Activated CD4-positive, alpha-beta memory T cell treated with anti-CD3 and anti-CD28 coated beads for 36 hours (primary cell): Measurements from ENCODE around the gene CHD3. TPM values are rescaled to one million over a fixed set of nuclear protein-coding genes. Genes with fewer than 3 reads are reported as not detected.
"Not testable (repeated sequence)": the region's sequence is repeated elsewhere in the genome, so short reads cannot be mapped to it uniquely, and the experiment has no call there.

ENCODE experiments used
- CTCF ChIA-PET: fragments of 350-600 bp; sonication (Branson Sonifier 250); formaldehyde crosslinking; loops from one replicate; lab custom pipeline; 2021; ENCODE audit warnings: antibody characterized with exemption, inconsistent platforms; lab: Charles Lee
- POLR2A ChIA-PET: fragments of 350-600 bp; sonication (Branson Sonifier 250); formaldehyde crosslinking; loops from one replicate; lab custom pipeline; 2021; ENCODE audit warnings: antibody characterized with exemption; lab: Charles Lee
- DNase-seq: peaks from one replicate; pipeline ENCODE4 v3.0.0-alpha.2; 2020
- H3K27ac Mint-ChIP-seq: one replicate; pipeline ENCODE4 v1.8.0; 2021; ENCODE audit warnings: mixed read lengths
- H3K27me3 Mint-ChIP-seq: one replicate; pipeline ENCODE4 v1.8.0; 2021; ENCODE audit warnings: mixed read lengths
- H3K36me3 Mint-ChIP-seq: one replicate; pipeline ENCODE4 v1.8.0; 2021; ENCODE audit warnings: mixed read lengths
- H3K4me1 Mint-ChIP-seq: one replicate; pipeline ENCODE4 v1.8.0; 2021; ENCODE audit warnings: low read depth, mixed read lengths
- H3K4me3 Mint-ChIP-seq: one replicate; pipeline ENCODE4 v1.8.0; 2021; ENCODE audit warnings: mild to moderate bottlenecking, mixed read lengths
- H3K9me3 Mint-ChIP-seq: one replicate; pipeline ENCODE4 v1.8.0; 2021; ENCODE audit warnings: mixed read lengths
- intact Hi-C: fragments of 100-400 bp; cut with micrococcal nuclease; formaldehyde crosslinking; loops from one replicate; pipeline ENCODE4 v1.15.1; 2023
- total RNA-seq, 2 experiments: library from RNA; stranded (reverse); gene quantifications; one replicate each; pipeline ENCODE4 v1.2.3, GENCODE V29; 2021

The CHD3 gene
- total RNA-seq, 2 experiments from 2014 or later = 120 to 133 TPM

DNA sequence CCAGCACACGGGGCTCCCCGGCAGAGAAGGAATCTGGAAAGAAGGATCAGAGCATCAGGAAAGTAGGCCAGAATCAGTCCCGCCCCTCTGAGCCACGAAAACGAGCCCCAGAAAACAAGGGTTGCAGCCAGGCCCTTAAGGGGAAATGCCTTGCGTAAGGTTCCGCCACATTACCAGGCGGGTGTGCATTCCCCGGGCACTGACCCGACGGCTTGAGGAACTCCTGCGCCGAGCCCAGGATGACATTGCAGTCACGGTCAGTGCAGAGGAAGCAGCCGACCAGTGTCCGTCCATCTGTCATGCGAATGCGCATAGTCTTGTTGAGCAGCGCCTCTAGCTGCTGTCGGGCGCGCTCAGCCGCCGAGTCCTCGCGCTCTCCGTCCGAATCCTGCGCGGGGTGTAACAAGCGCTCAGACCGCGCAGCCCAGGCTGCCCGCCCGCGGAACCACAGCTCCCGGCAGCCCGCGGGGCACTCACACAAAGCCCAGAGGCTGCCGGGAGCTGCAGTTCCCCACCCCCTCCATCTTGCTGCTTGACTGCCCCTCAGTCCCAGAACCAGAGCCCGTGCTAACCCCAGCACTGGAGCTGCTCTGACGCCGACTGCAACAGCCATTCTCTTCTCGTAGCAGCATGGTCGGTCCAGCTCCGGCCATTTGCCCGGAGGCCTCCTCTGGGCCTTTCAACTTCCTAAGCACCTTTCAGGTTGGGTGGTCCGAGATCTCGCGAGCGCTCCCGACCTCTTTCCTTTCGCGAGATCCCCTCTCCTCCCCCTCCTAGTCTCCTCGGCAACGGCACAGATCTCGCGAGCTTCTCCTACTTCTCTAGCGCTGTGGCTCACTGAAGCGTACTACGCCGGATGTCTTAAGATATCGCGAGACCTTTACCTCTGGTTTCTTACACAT, 31.5 kb upstream of the CHD3 start, which contains the start of gene NAA38:
Gene NAA38, minus strand, starts transcription at position 749 of the 902 bp plus-strand sequence. Its CDS starts 96 bp downstream, at position 653.
- Mint-ChIP-seq H3K27ac (no peak within 1 kb of the TSS), H3K36me3 (peaks cover 17% of the 10 kb centered on the region), H3K9me3 (no peaks in the 10 kb centered on the region), H3K4me1 (peaks cover 25% of the 10 kb centered on the region), H3K4me3 (no peak within 1 kb of the TSS), H3K27me3 (no peaks in the 10 kb centered on the region)
- intact Hi-C loops = loop anchor here (1.0 to 10.0 kb wide), 7 partner anchors 15 to 171 kb away; no protein-coding TSS in a partner anchor
- POLR2A ChIA-PET = interaction anchor here (0.5 to 2.3 kb wide), 15 partner anchors 12 to 525 kb away, joined by 3 to 20 read pairs (median 5); partner anchors contain the start of genes KDM6B, RNF227 and WRAP53
- CTCF ChIA-PET = interaction anchor here (0.6 to 2.6 kb wide), 21 partner anchors 8 to 222 kb away, joined by 3 to 32 read pairs (median 5); partner anchors contain the start of genes CNTROB, RNF227 and TRAPPC1
- DNase-seq = peak; percentile 97

DNA sequence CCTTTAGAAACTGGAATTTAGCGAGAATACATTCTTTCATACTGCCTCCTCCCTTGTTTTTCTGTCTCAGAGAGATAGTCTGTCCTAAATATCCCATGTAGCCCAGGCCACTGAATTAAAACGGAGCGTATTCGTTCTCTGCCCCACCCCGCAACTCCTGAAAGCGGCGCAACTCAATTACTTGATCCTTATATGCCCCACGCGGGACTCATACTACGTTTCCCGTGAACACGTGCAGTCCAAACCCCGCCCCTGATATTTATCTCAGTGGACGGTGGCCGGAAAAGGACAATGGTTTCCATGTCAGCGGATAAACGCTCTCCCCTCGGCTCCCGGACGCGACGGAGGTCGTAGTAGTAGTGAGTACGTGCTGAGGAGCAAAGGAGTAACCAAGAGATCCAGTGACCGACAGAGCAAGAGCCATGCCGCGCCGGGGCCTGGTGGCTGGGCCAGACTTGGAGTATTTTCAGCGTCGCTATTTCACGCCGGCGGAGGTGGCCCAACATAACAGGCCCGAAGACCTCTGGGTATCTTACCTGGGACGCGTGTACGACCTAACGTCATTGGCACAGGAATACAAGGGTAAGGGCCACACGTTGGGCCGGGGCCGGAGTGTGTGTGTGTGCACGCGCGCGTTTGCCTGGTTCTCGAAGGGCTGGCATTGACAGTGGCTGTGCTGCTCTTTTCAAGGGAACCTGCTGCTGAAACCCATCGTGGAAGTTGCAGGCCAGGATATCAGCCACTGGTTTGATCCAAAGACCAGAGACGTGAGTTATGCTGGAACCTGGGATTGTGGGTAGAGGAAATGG, 30.7 kb upstream of the CHD3 start, which contains the start of gene CYB5D1:
Gene CYB5D1, plus strand, starts transcription at position 291 of the 809 bp plus-strand sequence. Its CDS starts 132 bp downstream, at position 423.
- no peak within 1 kb of the TSS for H3K4me3 Mint-ChIP-seq

DNA sequence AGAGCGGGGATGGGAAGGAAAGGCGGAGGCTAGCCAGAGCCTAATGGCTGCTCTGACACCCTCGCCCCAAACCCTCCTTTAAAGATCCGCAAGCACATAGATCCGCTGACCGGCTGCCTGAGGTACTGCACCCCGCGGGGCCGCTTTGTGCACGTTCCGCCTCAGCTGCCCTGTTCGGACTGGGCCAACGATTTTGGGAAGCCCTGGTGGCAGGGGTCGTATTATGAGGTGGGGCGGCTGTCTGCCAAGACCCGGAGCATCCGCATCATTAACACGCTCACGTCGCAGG, 30.1 kb upstream of the CHD3 start:
- POLR2A ChIA-PET = no interaction called here
- DNase-seq = peak; percentile 61
- Mint-ChIP-seq H3K4me1 (peaks cover 20% of the 10 kb centered on the region), H3K36me3 (peaks cover 11% of the 10 kb centered on the region), H3K27me3 (no peaks in the 10 kb centered on the region), H3K4me3 (no peak overlapping the region), H3K27ac (no peak overlapping the region), H3K9me3 (no peaks in the 10 kb centered on the region)
- intact Hi-C loops = loop anchor here (10.0 kb wide), 1 partner anchor 114 kb away; no protein-coding TSS in a partner anchor
- CTCF ChIA-PET = interaction anchor here (0.6 to 9.3 kb wide), 5 partner anchors 23 to 524 kb away, joined by 3 to 134 read pairs (median 3); no protein-coding TSS in a partner anchor

More for the DNA sequence above, 30.7 kb upstream of the CHD3 start, which contains the start of gene CYB5D1:
- Mint-ChIP-seq H3K36me3 (peaks cover 13% of the 10 kb centered on the region), H3K27ac (no peak within 1 kb of the TSS), H3K4me1 (peaks cover 20% of the 10 kb centered on the region), H3K27me3 (no peaks in the 10 kb centered on the region), H3K9me3 (no peaks in the 10 kb centered on the region)
- intact Hi-C loops = loop anchor here (1.0 to 10.0 kb wide), 7 partner anchors 16 to 172 kb away; no protein-coding TSS in a partner anchor
- ChIA-PET CTCF (interaction anchor here (0.6 to 9.3 kb wide), 21 partner anchors 7 to 221 kb away, joined by 3 to 134 read pairs (median 6); partner anchors contain the start of genes CNTROB, RNF227 and TRAPPC1), POLR2A (interaction anchor here (0.8 to 2.3 kb wide), 12 partner anchors 15 to 315 kb away, joined by 3 to 19 read pairs (median 5); partner anchors contain the start of genes KDM6B, RNF227 and WRAP53)
- peak; percentile 92 for DNase-seq

DNA sequence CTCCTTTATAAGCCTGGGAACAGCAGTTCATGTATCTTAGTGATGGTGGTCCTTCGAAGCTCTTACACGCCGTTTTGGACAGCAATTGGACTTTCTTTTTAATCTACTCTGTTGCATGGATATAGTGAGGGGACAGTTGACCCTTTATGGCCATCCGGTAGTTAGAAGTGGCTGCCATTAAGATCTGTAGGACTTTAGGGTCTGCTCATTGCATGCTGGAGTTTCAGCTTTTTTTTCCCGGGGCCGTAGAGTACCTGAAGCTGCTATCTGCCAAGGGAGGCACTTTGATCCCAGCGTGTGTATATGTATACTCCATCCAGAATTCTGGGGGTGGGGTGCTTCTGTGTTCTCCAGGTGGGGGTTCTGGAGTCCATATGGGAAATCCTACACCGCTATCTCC, 29.6 kb upstream of the CHD3 start:
- H3K9me3 Mint-ChIP-seq = no peaks in the 10 kb centered on the region
- no peaks in the 10 kb centered on the region for H3K27me3 Mint-ChIP-seq
- no peak overlapping the region for H3K27ac Mint-ChIP-seq
- POLR2A ChIA-PET = no interaction called here
- H3K4me3 Mint-ChIP-seq = no peak overlapping the region
- intact Hi-C loops = loop anchor here (10.0 kb wide), 1 partner anchor 114 kb away; no protein-coding TSS in a partner anchor
- no peak for DNase-seq
- peaks cover 17% of the 10 kb centered on the region for H3K4me1 Mint-ChIP-seq
- peaks cover 10% of the 10 kb centered on the region for H3K36me3 Mint-ChIP-seq
- CTCF ChIA-PET = interaction anchor here (0.6 to 9.3 kb wide), 6 partner anchors 24 to 523 kb away, joined by 3 to 134 read pairs (median 4); no protein-coding TSS in a partner anchor

DNA sequence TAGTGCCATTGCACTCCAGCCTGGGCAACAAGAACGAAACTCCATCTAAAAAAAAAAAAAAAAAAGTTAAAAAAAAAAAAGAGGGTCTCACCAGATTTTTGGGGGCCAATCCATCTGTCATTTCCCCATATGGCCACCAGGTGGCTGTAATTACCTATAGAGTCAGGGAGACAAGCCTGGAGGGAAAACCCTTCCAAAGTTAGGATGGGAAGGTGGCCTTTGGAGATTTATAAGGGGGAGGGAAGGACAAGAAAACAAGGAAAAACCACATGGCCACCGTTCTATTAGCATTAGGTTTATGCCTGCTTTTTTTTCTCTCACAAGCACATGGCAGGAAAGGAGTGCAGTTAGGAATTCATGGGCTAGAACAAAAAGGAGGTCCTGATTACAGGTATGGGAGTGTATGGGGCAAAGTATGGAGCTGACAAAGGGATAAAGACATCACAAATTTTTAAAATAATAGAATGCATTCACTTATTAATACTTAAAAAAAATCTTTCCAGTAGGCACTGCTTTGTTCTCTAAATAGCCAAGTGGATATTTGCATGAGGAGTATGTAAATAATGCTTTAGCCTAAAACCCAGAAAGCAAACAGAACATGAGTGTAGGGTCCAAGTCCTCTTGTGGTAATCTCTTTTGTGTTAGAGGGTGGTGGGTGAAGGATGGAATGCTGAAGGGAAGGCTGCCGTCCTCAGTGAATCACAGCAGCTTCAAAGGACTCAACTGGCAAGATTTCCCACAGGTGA, 25.7 kb upstream of the CHD3 start:
- Mint-ChIP-seq H3K36me3 (peaks cover 14% of the 10 kb centered on the region), H3K27ac (no peak overlapping the region), H3K4me3 (no peak overlapping the region), H3K4me1 (peaks cover 16% of the 10 kb centered on the region), H3K27me3 (no peaks in the 10 kb centered on the region), H3K9me3 (no peaks in the 10 kb centered on the region)
- CTCF ChIA-PET = interaction anchor here (0.6 to 9.3 kb wide), 20 partner anchors 9 to 465 kb away, joined by 3 to 134 read pairs (median 6); partner anchors contain the start of genes CNTROB and TRAPPC1
- intact Hi-C loops = loop anchor here (1.0 kb wide), 1 partner anchor 125 kb away; no protein-coding TSS in a partner anchor
- POLR2A ChIA-PET = no interaction called here
- peak; percentile 39 for DNase-seq

DNA sequence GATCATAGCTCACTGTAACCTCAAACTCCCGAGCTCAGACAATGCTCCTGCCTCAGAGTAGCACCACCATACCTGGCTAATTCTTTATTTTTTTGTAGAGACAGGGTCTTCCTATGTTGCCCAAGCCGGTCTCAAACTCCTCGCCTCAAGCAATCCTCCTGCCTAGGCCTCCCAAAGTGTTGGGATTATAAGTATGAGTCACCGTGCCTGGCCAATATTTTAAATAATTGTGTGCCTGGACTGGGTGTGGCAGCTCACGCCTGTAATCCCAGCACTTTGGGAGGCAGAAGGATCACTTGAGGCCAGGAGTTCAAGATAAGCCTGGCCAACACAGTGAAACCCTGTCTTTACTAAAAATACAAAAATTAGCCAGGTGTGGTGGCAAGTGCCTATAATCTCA, 24.2 kb upstream of the CHD3 start:
- POLR2A ChIA-PET, H3K4me3 Mint-ChIP-seq, intact Hi-C loops, H3K27me3 Mint-ChIP-seq, DNase-seq, H3K9me3 Mint-ChIP-seq, H3K27ac Mint-ChIP-seq: not testable (repeated sequence)
- H3K4me1 Mint-ChIP-seq = peaks cover 28% of the 10 kb centered on the region
- CTCF ChIA-PET = interaction anchor here (0.7 to 9.3 kb wide), 15 partner anchors 9 to 207 kb away, joined by 3 to 134 read pairs (median 5); partner anchors contain the start of genes CNTROB and TRAPPC1
- H3K36me3 Mint-ChIP-seq = peaks cover 14% of the 10 kb centered on the region

DNA sequence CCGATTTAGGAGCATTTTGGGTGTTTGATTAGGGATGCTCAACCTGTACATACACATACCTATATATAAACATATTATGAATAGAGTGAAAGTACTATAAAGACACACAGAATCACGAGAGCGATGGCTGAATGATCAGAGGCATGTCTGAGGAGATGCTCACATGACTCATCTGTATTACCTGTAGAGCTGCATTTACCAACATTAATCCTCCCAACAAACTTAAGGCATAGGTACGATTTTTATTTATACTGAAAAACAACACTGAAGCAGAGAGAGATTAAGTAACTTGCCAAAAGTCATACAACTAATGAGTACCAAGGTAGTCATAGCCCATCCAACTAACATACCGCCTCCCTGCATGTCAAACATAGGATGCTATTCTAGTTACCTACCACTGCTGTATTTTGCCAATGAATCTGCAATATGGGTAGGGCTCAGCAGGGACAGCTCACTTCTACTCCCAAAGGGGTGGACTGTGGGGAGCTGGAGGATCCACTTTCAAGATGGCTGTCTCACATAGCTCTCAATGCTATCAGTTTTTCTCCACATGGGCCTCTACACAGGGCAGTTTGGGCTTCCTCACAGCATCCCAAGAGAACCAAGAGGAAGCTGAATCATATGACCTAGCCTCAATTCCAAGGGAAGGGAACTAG, 23.5 kb upstream of the CHD3 start:
- Mint-ChIP-seq H3K27me3 (no peaks in the 10 kb centered on the region), H3K9me3 (no peaks in the 10 kb centered on the region), H3K27ac (no peak overlapping the region), H3K36me3 (peaks cover 14% of the 10 kb centered on the region), H3K4me3 (no peak overlapping the region), H3K4me1 (peaks cover 25% of the 10 kb centered on the region)
- ChIA-PET CTCF (interaction anchor here (0.6 to 9.3 kb wide), 9 partner anchors 8 to 207 kb away, joined by 3 to 134 read pairs (median 4); partner anchors contain the start of gene NAA38), POLR2A (interaction anchor here (0.5 to 0.6 kb wide), 2 partner anchors 67 to 73 kb away, joined by 3 read pairs; partner anchors contain the start of genes CNTROB and TRAPPC1)
- no peak for DNase-seq
- intact Hi-C loops = no loop called here

DNA sequence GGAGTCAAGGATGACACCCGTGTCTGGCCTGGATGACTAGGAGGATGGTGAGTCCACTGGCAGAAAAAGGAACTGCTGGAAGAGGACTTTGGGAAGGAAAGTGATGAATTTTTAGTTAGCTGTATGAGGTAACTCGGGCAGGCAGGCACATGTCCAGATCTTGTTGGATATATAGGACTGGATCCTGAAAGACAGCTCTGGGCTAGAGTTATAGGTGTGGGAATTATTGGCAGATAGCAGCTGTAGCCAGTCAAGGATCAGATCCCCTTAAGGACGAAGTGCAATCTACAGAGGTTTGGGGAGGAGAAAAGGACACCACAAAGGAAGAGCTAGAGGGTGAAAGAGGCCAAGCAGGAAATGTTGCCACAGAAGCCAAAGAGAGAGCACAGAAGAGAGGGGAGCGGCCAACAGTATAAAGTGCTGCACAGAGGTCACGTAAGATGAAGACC, 20.7 kb upstream of the CHD3 start:
- ChIA-PET POLR2A (interaction anchor here (1.3 kb wide), 1 partner anchor 122 kb away, joined by 3 read pairs; no protein-coding TSS in a partner anchor), CTCF (interaction anchor here (1.2 to 3.2 kb wide), 4 partner anchors 10 to 122 kb away, joined by 5 to 19 read pairs (median 10); no protein-coding TSS in a partner anchor)
- H3K4me3 Mint-ChIP-seq = no peak overlapping the region
- H3K9me3 Mint-ChIP-seq = no peaks in the 10 kb centered on the region
- H3K36me3 Mint-ChIP-seq = peaks cover 12% of the 10 kb centered on the region
- no peak for DNase-seq
- peaks cover 25% of the 10 kb centered on the region for H3K4me1 Mint-ChIP-seq
- H3K27me3 Mint-ChIP-seq = no peaks in the 10 kb centered on the region
- intact Hi-C loops = no loop called here
- peak overlapping the region; percentile 60 for H3K27ac Mint-ChIP-seq

DNA sequence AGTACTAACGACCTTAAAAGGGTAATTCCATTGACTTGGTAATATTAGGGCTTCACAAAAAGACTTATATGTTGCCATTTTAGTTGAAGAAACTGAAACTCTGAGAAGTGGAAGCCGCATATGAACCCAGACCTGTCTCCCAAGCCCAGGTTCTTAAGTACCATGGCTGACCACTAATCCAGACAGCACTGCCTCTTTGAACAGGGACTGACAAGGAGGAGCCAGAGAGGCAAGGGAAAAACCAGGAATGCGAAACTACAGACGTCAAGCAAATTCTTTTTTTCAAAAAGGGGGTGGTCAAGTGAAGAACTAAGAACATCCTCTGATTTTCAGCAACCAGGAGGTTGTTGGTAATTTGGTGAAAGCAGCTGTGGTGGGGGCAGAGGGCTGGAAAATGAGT, 15.5 kb upstream of the CHD3 start:
- peaks cover 9% of the 10 kb centered on the region for H3K36me3 Mint-ChIP-seq
- no peak overlapping the region for H3K4me3 Mint-ChIP-seq
- H3K27me3 Mint-ChIP-seq = no peaks in the 10 kb centered on the region
- H3K9me3 Mint-ChIP-seq = no peaks in the 10 kb centered on the region
- H3K27ac Mint-ChIP-seq = no peak overlapping the region
- peaks cover 12% of the 10 kb centered on the region for H3K4me1 Mint-ChIP-seq
- CTCF ChIA-PET = interaction anchor here (0.6 to 4.4 kb wide), 2 partner anchors 9 to 11 kb away, joined by 3 to 26 read pairs; no protein-coding TSS in a partner anchor
- POLR2A ChIA-PET = interaction anchor here (1.4 kb wide), 1 partner anchor 16 kb away, joined by 3 read pairs; the partner anchor contains the start of gene NAA38
- no peak for DNase-seq
- intact Hi-C loops = no loop called here
